ENCODE data around the gene TGFBRAP1.

The TGFBRAP1 gene

GRCh38 chr2:105309147-105309545, 20.4 kb downstream of the TGFBRAP1 start:
- DNase-seq = no peak

DNA sequence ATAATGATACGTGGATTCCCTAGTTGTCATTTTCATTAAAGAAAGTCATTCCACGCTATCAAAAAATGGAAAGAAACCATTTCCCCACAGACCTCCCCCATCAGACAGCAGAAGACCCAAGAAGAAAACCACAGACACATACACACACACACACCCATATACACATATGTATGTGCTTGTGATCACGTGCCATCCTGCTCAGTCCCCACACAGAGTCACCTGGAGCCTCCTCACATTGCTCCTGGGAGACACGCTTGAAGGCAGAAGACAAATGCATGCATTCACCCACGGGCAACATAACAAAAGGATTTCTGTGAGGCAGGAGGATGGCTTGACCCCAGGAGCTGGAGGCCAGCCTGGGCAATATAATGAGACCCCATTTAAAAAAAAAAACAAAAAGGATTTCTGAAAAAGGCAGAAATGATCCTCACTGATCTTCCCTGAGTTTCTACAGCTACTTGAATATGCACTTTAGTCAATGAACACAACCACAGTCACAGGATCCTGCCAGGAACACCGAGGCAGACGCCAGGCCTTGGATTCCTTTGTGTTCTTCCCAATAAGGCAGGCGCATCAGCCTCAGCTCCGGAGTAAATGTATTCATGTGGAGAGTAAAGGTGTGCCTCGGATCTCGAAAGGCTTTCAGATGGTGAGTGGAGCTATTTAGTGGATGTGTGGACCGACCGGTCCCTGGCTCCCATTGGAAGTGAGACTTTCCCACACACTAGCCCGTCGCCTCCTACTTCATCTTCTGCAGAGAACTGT, 21.0 kb downstream of the TGFBRAP1 start:
- no peak for DNase-seq

DNA sequence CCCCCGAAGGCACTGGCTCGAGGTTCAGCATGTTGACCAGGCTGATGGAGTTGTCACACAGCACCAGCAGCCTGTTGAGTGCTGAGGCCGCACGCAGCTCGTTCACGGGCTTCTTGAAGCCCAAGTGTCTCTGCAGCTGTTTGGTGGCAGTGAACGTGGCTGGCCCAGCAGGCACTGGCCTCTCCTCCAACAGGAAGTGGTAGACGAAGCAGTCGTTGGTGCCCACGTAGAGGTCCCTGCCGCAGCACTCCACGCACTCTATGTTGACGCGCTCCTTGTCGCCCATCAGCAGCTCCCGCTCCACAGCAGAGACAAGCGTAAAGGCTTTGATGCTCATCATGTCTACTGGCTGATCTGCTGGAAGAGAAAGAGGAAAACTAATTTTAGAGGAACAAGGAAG, 21.6 kb downstream of the TGFBRAP1 start:
- DNase-seq = no peak

- no peak for DNase-seq
Observed at GRCh38 chr2:105307550-105307949, 22.0 kb downstream of the TGFBRAP1 start.

- DNase-seq = no peak
Observed at GRCh38 chr2:105307146-105307545, 22.4 kb downstream of the TGFBRAP1 start.

- peak in 1 of 2 experiments; percentile 5 for DNase-seq
Observed at GRCh38 chr2:105301646-105302045, 27.9 kb downstream of the TGFBRAP1 start.

GRCh38 chr2:105299290-105299689, 30.2 kb downstream of the TGFBRAP1 start:
- DNase-seq = no peak

DNA sequence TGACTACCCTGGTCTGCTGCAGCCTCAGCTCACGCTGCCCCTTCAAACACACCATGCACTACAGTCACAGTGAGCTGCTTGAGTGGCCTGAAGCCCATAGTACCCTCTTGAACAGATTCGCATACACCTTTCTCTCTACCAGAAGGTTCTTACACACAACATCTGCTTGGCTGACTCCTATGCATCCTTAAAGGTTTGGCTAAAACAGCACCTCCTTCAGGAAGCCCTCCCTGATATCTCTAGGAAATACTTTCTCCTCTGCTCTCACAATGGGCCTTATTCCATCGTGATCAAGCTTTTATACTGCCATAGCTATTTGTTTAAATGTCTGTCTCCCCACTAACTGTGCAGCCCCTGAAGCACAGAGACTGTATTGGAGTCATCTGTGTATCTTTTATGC, 31.5 kb downstream of the TGFBRAP1 start:
- DNase-seq = no peak

DNA sequence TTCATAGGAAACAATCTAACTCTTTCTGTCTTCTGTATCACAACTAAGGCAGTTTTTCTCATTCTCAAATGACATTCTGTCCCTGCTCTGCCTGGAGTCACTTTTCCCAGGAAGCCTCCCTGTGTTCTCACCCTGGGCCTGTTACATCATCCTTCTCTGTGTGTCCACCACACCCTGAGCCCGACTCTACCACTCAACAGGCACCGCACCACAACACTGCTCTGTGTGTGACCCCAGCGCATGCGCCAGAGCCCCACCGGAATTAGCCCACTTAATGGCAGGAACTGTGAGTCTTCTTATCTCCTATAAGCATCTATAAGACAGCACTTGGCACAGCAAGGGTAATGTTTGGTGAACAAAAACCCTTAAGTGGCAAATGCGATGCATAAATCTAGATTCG, 32.3 kb downstream of the TGFBRAP1 start:
- no peak for DNase-seq

DNA sequence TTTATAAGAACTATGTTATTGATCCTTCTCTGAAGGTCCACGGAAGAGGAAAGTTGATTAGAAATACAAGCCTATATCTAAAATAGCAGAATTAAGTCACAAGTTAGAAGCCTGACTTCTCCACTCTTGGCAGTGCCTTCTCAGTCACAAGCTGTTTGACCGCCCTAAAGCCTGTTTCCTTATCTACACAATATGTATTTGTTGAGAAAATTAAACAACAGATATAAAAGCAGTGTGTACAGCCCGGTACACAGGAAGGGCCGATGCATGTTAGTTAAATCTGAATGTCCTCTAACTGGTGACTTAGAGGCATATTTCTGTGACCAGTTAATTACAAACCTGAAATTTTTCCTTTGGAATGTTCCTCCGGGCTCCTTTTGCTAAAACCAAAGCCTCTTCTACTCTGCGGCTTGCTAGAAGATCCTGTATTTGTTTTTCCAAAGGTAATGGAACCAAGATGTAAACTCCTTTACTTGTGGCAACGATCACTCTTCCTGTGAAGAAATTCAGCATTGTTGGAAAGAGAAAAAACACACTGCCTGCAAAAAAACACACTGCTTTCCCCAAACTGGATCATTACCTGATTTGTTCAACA, 33.4 kb downstream of the TGFBRAP1 start:
- no peak for DNase-seq

- peak; percentile 5 to 24 for DNase-seq
Observed at GRCh38 chr2:105294844-105295481, 34.6 kb downstream of the TGFBRAP1 start.

GRCh38 chr2:105294046-105294445, 35.5 kb downstream of the TGFBRAP1 start:
- no peak for DNase-seq

- DNase-seq = no peak
Observed at GRCh38 chr2:105291981-105292380, 37.6 kb downstream of the TGFBRAP1 start.

- no peak for DNase-seq
Observed at GRCh38 chr2:105290981-105291660, 38.4 kb downstream of the TGFBRAP1 start.

DNA sequence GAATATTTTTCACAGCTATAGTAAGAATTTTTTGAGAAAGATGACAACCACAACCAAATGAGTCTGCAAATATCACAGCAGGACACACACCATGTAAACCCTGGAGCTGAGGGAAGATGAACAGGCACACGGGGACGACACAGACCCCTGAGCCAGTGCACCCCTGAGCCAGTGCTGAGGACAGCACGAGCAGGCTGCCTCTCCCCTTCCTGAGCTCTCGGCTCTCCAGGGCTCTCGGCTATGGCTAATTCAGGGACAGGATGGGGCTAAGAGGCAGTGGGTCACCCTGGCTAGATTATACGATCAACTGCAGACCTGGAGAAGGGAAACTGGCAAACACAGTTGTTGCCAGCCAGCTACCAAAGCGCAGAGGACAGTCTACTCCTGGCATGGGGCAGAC, 41.4 kb downstream of the TGFBRAP1 start:
- DNase-seq = no peak

GRCh38 chr2:105287692-105288091, 41.8 kb downstream of the TGFBRAP1 start:
- DNase-seq = peak; percentile 26 to 44

DNA sequence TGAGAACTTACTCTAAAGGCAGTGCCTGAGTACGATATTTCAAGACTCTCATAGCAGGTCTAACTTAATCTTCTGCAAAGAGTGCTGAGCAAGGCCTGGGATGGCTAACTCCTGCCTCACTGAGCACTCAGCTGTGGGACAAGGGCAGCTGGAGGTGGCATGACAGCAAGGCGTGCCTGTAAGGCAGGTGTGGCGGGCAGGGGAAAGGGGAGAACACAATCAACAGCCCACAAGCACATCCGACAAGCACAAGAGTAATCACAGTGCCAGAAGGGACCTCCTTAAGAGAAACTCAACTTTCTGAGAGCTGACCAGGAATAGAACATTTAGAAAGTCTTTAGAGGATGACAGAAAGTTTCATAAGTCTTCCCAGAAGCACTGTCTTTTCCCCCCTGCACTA, 46.0 kb downstream of the TGFBRAP1 start:
- DNase-seq = no peak

DNA sequence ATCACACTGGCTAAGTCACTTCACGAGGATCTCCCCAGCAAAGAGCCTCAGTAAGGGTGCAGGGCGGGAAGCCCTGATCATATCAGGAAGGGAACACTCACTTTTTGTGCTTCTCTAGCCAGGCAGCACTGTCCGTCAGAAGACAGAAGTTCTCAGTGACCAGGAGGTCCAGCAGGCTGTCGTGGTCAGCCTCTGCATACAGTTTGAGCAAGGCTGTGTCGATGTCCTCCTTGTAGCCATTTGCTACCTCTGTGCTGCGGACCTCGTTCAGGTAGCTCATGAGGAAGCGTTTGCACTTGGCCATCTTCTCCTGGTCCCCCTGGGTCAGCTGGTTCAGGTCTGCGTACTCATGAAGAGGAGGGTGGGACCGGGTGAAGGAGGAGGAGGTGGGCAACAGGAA, 49.3 kb downstream of the TGFBRAP1 start:
- DNase-seq = no peak

DNA sequence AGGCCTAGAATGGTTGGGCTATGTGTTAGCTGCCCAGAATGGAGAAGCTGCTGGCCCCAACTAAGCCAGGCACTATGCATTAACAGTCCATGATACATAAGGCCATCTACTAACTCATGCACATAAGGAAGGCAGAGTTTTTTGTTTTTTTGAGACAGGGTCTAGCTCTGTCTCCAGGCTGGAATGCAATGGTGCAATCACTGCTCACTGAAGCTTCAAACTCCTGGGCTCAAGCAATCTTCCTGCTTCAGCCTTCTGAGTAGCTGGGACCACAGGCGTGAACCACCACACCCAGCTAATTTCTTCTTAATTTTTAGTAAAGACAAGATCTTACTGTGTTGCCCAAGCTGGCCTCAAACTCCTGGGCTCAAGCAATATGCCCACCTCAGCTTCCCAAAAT, 50.4 kb downstream of the TGFBRAP1 start:
- no peak for DNase-seq

- DNase-seq = no peak
Observed at GRCh38 chr2:105278654-105279053, 50.9 kb downstream of the TGFBRAP1 start.

DNA sequence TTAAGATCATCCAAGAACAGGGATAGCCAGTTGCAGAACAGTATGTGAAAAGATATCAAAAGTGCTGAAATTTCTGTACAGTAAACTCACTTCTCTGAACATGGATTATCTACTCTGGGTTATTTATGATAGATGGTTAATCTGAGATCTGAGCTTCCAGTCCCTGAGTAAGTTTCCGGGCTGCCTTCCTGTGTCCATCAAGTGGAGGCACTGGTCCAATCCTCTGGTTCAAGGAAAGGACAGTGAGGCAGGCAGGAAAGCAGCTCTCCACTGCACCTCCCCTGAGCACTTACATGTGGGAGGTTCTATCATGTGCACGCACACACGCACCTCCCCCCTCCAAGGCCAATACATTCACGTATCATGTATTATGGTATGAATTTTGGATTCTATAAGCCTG, 55.5 kb downstream of the TGFBRAP1 start:
- no peak for DNase-seq

DNA sequence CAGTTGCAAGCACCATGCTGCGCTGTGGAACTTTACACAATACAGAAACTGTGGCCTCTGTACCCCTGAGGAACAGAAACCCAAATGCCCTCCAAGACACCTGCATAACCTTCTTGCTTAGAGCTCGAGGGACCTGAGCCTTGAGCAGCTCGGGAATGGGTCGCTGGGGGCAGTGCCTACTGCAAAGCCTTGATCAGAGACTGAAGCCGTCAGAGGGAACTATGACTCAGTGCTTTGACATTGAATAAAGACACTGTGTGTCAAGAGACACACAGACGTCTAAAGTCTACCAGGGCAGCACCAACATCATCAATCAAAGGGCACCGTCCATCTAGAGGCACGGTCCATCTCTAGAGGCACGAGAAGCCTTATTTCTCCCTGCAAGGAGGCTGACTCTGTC, 57.4 kb downstream of the TGFBRAP1 start:
- DNase-seq = no peak

GRCh38 chr2:105271393-105272045, 58.0 kb downstream of the TGFBRAP1 start:
- no peak for DNase-seq

Measured in activated CD4-positive, alpha-beta T cell treated with anti-CD3 and anti-CD28 coated beads, Interleukin-2, amount 50 U/mL, for 48 hours (primary cell).